T-helper 17 cell (primary cell): ENCODE results near the gene MAP7. TPM values are rescaled to one million over a fixed set of nuclear protein-coding genes. Genes with fewer than 3 reads are reported as not detected.

Source experiments
- ATAC-seq: fragments of 150-1000 bp; cut with Tn5 transposase; 2 replicates; pipeline ENCODE4 v1.10.0; 2021; ENCODE audit warnings: mild to moderate bottlenecking, moderate library complexity
- DNase-seq, 3 donors: peaks; one replicate each; pipeline versions ENCODE4 v3.0.0 to v3.0.0-alpha.2; 2020 to 2021
- H3K9me3 ChIP-seq: one replicate; pipeline ENCODE4 v1.7.0; 2013; ENCODE audit warnings: low read length, mild to moderate bottlenecking; ENCODE audit not compliant: control insufficient read depth, poor library complexity, severe bottlenecking
- H3K27ac Mint-ChIP-seq: one replicate; pipeline ENCODE4 v1.8.0; 2022; ENCODE audit warnings: mild to moderate bottlenecking, moderate library complexity, mixed read lengths
- H3K27me3 Mint-ChIP-seq: one replicate; pipeline ENCODE4 v1.8.0; 2022; ENCODE audit warnings: mixed read lengths
- H3K36me3 Mint-ChIP-seq: one replicate; pipeline ENCODE4 v1.8.0; 2022; ENCODE audit warnings: low read depth, mixed read lengths
- H3K4me1 Mint-ChIP-seq: one replicate; pipeline ENCODE4 v1.8.0; 2022; ENCODE audit warnings: mild to moderate bottlenecking, mixed read lengths
- H3K4me3 Mint-ChIP-seq: one replicate; pipeline ENCODE4 v1.8.0; 2022; ENCODE audit warnings: mild to moderate bottlenecking, moderate library complexity, mixed read lengths
- total RNA-seq, 4 donors: library from RNA in 2 of 4; stranded (reverse) in 2 of 4; gene quantifications; one replicate each; pipeline ENCODE4 v1.2.3 and lab custom pipeline; 2022 to 2026

MAP7 gene
- total RNA-seq, 2 donors from 2014 or later, result 0.26 to 0.27 TPM

- Mint-ChIP-seq H3K4me3 (no peak overlapping the region), H3K27me3 (peaks cover 8% of the 10 kb centered on the region), H3K4me1 (peaks cover 2% of the 10 kb centered on the region), H3K36me3 (no peaks in the 10 kb centered on the region), H3K27ac (no peak overlapping the region)
- no peak for ATAC-seq
- no peak for DNase-seq
- no peaks in the 10 kb centered on the region for H3K9me3 ChIP-seq
Measured at GRCh38 chr6:136345145-136345544, 205.1 kb downstream of the MAP7 start.

- H3K36me3 Mint-ChIP-seq, result no peaks in the 10 kb centered on the region
- no peaks in the 10 kb centered on the region for H3K9me3 ChIP-seq
- ATAC-seq (no peak), DNase-seq (no peak)
- peaks cover 2% of the 10 kb centered on the region for H3K4me1 Mint-ChIP-seq
- no peak overlapping the region for H3K4me3 Mint-ChIP-seq
- peaks cover under 1% of the 10 kb centered on the region for H3K27me3 Mint-ChIP-seq
- no peak overlapping the region for H3K27ac Mint-ChIP-seq
Measured at GRCh38 chr6:136344420-136344819, 205.8 kb downstream of the MAP7 start.

DNA sequence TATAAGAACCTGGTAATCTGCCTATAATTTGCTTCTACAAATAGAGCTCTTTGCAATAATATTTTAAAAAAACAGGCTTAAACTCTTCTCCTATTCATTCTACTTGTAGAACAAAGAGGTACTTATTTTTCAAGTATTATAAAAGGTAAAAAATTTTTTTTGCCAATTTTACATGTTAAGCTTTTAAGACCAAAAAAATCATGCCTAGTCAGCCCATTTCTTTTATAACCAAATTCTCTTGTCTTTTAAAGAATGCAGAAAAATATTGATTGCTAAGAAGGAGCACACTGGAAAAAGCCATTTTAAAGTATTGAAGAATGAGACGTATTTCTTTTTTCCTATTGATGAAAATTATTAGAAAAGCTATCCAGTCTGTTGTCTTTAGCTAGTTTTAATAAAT lies 206.5 kb downstream of the MAP7 start:
- Mint-ChIP-seq H3K27me3 (no peaks in the 10 kb centered on the region), H3K4me3 (no peak overlapping the region), H3K4me1 (peaks cover 2% of the 10 kb centered on the region), H3K27ac (no peak overlapping the region), H3K36me3 (no peaks in the 10 kb centered on the region)
- no peaks in the 10 kb centered on the region for H3K9me3 ChIP-seq
- DNase-seq (no peak), ATAC-seq (no peak)

DNA sequence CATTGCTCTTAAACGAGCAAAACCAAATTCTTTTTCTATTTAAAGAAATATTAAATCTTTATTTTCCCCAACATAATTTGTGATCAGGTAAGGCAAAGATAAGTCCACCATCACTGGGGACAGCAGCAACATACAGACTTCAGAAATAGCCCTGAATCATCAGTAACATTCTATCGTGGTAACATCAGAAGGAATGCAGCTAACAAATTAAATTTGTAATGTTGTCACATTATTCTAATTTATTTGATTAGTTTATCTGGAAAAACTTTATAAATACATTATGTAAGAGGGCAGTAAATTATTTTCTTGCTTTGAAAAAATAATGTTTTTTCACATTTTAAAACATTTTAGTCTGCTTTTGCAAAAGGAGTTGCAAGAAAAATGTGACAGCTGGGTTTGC lies 206.9 kb downstream of the MAP7 start:
- ATAC-seq (no peak), DNase-seq (no peak)
- Mint-ChIP-seq H3K27ac (no peak overlapping the region), H3K4me1 (peaks cover 2% of the 10 kb centered on the region), H3K27me3 (no peaks in the 10 kb centered on the region), H3K4me3 (no peak overlapping the region), H3K36me3 (no peaks in the 10 kb centered on the region)
- no peaks in the 10 kb centered on the region for H3K9me3 ChIP-seq

DNA sequence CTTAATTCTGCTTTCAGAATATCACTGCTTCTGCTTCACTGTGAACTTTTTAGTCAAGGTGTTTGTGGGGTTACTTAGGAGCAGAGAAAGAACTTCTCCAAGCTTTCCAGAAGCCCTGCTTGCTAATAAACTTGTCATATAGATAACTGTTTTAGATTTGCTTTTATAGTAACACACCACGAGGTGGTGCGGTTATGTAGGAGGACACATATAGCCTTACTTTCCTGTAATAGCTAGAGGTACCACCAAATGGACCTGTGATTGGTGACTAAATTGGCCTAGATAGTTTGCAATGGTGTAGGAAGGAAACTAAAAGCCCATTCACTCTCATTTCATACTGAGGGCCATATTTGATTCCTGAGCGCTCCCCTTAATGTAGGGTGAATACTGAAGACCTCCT lies 208.3 kb downstream of the MAP7 start:
- no peaks in the 10 kb centered on the region for H3K4me1 Mint-ChIP-seq
- DNase-seq, result no peak
- H3K27ac Mint-ChIP-seq, result no peak overlapping the region
- no peaks in the 10 kb centered on the region for H3K9me3 ChIP-seq
- ATAC-seq, result no peak
- H3K27me3 Mint-ChIP-seq, result no peaks in the 10 kb centered on the region
- H3K4me3 Mint-ChIP-seq, result no peak overlapping the region
- H3K36me3 Mint-ChIP-seq, result no peaks in the 10 kb centered on the region

GRCh38 chr6:136341367-136341766 lies 208.9 kb downstream of the MAP7 start:
- H3K27me3 Mint-ChIP-seq, result no peaks in the 10 kb centered on the region
- DNase-seq (no peak), ATAC-seq (no peak)
- H3K27ac Mint-ChIP-seq, result no peak overlapping the region
- no peaks in the 10 kb centered on the region for H3K9me3 ChIP-seq
- H3K4me3 Mint-ChIP-seq, result no peak overlapping the region
- no peaks in the 10 kb centered on the region for H3K36me3 Mint-ChIP-seq
- no peaks in the 10 kb centered on the region for H3K4me1 Mint-ChIP-seq

DNA sequence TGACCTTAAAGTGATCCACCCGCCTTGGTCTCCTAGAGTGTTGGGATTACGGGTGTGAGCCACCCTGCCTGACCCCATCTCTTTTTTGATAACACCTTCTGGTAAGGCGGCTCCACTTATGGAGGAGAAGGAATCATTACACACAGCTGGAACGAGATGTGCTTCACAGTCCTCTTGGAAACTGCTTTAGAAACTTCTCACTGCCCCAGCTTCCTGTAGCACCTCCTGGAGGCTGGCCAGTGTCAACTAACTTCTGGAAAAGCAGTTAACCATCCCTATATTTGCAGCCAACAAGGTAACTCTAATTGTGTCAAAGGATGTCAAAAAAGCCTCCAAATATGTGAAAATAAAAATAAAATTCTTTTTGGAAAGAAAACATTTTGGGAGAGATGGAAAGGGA lies 211.7 kb downstream of the MAP7 start:
- H3K27me3 Mint-ChIP-seq, result no peaks in the 10 kb centered on the region
- H3K4me1 Mint-ChIP-seq, result no peaks in the 10 kb centered on the region
- no peak overlapping the region for H3K27ac Mint-ChIP-seq
- H3K4me3 Mint-ChIP-seq, result no peak overlapping the region
- no peak for DNase-seq
- no peaks in the 10 kb centered on the region for H3K9me3 ChIP-seq
- ATAC-seq, result no peak
- no peaks in the 10 kb centered on the region for H3K36me3 Mint-ChIP-seq

DNA sequence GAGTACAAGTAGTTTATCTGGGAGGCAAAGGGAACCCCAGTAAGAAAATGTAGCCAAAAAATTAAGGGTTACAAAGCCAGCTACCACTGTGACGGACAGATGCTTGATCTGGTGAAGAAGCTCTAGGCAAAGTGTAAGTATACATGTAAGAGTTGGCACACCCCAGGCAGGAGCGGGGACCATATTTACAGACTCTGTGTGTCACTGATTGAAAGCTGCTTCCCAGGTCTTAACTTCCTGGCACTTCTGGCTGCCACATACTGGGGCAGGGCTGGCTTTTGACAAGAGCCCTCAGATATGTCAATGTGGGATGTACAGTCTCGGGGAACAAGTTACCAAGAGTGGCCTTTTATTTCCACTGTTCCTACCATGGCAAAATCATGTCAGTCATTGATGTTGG lies 212.6 kb downstream of the MAP7 start:
- Mint-ChIP-seq H3K36me3 (no peaks in the 10 kb centered on the region), H3K27ac (no peak overlapping the region), H3K27me3 (no peaks in the 10 kb centered on the region), H3K4me1 (no peaks in the 10 kb centered on the region), H3K4me3 (no peak overlapping the region)
- no peak for DNase-seq
- ATAC-seq, result no peak
- H3K9me3 ChIP-seq, result no peaks in the 10 kb centered on the region

DNA sequence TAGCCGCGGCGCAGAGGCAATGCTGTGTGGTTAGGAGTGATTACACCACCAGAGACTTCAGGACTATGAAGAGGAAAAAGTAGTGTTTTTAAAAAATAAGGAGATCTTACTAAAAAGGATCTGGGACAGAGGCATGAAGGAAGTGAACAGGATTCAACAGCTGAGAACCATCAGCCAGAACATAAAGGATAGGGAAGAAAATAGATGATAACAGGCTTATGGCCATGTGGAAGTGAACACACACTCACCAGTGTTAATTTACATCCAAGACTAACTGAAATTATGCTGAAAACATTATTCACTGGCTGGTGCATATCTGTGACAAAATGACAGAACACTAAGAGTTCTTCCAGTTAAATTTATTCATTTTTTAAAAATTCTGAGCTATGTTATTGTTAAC lies 213.1 kb downstream of the MAP7 start:
- no peak for DNase-seq
- Mint-ChIP-seq H3K27me3 (no peaks in the 10 kb centered on the region), H3K27ac (no peak overlapping the region), H3K36me3 (no peaks in the 10 kb centered on the region), H3K4me1 (no peaks in the 10 kb centered on the region), H3K4me3 (no peak overlapping the region)
- no peak for ATAC-seq
- H3K9me3 ChIP-seq, result no peaks in the 10 kb centered on the region

GRCh38 chr6:136335736-136336363 lies 214.4 kb downstream of the MAP7 start:
- no peak for ATAC-seq
- DNase-seq, result no peak
- no peaks in the 10 kb centered on the region for H3K9me3 ChIP-seq
- no peaks in the 10 kb centered on the region for H3K36me3 Mint-ChIP-seq
- no peak overlapping the region for H3K4me3 Mint-ChIP-seq
- no peaks in the 10 kb centered on the region for H3K27me3 Mint-ChIP-seq
- H3K27ac Mint-ChIP-seq, result no peak overlapping the region
- H3K4me1 Mint-ChIP-seq, result no peaks in the 10 kb centered on the region

- no peak overlapping the region for H3K4me3 Mint-ChIP-seq
- ATAC-seq, result no peak
Measured at GRCh38 chr6:136334853-136335252, 215.4 kb downstream of the MAP7 start.

GRCh38 chr6:136334465-136334846 lies 215.8 kb downstream of the MAP7 start:
- no peaks in the 10 kb centered on the region for H3K4me1 Mint-ChIP-seq
- H3K4me3 Mint-ChIP-seq, result no peak overlapping the region
- no peak for ATAC-seq
- no peak for DNase-seq
- H3K27ac Mint-ChIP-seq, result no peak overlapping the region
- no peaks in the 10 kb centered on the region for H3K27me3 Mint-ChIP-seq
- no peaks in the 10 kb centered on the region for H3K9me3 ChIP-seq
- H3K36me3 Mint-ChIP-seq, result no peaks in the 10 kb centered on the region

More at GRCh38 chr6:136334853-136335252, 215.4 kb downstream of the MAP7 start:
- H3K4me1 Mint-ChIP-seq, result no peaks in the 10 kb centered on the region
- no peak for DNase-seq
- no peak overlapping the region for H3K27ac Mint-ChIP-seq
- H3K36me3 Mint-ChIP-seq, result no peaks in the 10 kb centered on the region
- H3K9me3 ChIP-seq, result no peaks in the 10 kb centered on the region
- no peaks in the 10 kb centered on the region for H3K27me3 Mint-ChIP-seq

DNA sequence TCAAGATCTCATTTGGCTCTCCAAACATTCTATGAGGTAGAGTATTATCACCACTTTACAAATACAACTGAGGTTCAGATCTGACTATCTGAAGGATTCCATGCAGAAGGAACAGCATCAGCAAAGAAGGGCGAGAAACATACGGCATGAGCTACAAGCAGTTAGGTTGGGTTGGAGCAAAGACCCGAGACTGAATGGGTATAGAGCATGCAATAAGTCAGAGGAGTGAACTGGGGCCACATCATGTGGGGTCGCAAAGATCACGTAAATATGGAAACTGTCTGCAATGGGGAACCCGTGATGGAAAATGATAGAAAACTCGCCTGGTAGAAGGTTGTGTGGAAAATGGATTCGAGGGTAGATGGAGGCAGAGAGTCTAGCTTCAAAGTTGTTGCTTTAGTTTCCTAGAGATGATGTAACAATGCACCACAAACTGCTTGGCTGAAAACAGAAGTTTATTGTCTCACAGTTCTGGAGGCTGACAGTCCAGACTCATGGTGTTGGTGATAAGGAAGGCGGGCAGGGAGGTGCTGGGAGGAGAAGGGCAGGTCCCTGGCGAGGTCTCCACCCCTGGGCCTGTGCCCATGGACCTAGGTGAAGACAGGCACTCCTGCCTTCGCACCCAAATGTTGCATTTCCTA lies 216.3 kb downstream of the MAP7 start:
- no peaks in the 10 kb centered on the region for H3K36me3 Mint-ChIP-seq
- no peak overlapping the region for H3K4me3 Mint-ChIP-seq
- ATAC-seq (no peak), DNase-seq (no peak)
- H3K9me3 ChIP-seq, result no peaks in the 10 kb centered on the region
- H3K27me3 Mint-ChIP-seq, result no peaks in the 10 kb centered on the region
- no peak overlapping the region for H3K27ac Mint-ChIP-seq
- no peaks in the 10 kb centered on the region for H3K4me1 Mint-ChIP-seq

GRCh38 chr6:136331461-136331860 lies 218.8 kb downstream of the MAP7 start:
- H3K4me1 Mint-ChIP-seq, result no peaks in the 10 kb centered on the region
- no peaks in the 10 kb centered on the region for H3K9me3 ChIP-seq
- H3K4me3 Mint-ChIP-seq, result no peak overlapping the region
- no peak for DNase-seq
- no peak overlapping the region for H3K27ac Mint-ChIP-seq
- no peaks in the 10 kb centered on the region for H3K36me3 Mint-ChIP-seq
- no peaks in the 10 kb centered on the region for H3K27me3 Mint-ChIP-seq
- ATAC-seq, result no peak
